ENCODE results near the gene BANP. TPM values are rescaled to one million over a fixed set of nuclear protein-coding genes. Genes with fewer than 3 reads are reported as not detected.
A peak's percentile ranks its signal among the peaks of the same experiment; 100 is the strongest.
"Not testable (repeated sequence)": the region's sequence is repeated elsewhere in the genome, so short reads cannot be mapped to it uniquely, and the experiment has no call there.

The BANP gene
- total RNA-seq, 1 experiment from 2014 or later = 22.8 TPM

GRCh38 chr16:88064889-88065746 is 113.9 kb downstream of the BANP start:
- DNase-seq (ENCODE audit: low spot score) = no peak

DNA sequence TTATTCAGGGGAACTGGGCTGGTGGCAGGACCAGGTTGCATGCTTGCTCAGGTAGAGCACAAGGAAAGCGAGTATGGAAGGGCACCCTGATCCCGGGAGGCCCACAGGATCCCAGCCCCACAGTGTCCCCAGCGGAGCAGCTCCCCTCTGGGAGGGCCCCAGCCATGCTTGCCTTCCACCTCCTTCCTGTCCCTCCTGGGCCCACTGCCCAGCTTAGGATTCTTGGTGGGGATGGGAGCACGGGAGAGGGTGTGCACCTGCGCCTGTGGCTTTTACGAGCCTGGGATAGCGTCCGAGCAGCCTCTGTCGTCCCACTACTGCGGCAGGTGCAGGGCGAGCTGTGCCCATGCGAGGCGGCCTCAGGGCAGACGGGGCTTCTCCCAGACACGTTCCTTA is 114.5 kb downstream of the BANP start:
- no peak for DNase-seq (ENCODE audit: low spot score)

DNA sequence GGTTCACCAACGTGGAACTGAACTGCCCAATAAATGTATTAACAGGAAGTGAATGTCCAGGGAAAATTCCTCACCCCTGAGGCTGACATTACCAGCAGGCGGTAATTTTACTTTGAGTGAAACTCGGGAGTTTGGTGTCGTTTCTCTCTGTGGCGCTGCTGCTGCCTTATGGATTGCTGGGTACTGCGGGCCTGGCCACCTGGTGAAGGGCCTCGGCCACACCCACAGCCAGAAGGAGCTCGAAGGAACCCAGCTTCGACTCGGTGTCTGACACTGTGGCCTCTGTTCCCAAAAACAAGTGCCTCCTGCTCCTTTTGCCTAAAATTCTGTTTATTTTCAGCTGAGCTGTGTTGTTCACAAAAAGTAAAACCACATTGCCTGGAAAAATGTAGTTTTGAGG is 115.0 kb downstream of the BANP start:
- DNase-seq (ENCODE audit: low spot score) = no peak

DNA sequence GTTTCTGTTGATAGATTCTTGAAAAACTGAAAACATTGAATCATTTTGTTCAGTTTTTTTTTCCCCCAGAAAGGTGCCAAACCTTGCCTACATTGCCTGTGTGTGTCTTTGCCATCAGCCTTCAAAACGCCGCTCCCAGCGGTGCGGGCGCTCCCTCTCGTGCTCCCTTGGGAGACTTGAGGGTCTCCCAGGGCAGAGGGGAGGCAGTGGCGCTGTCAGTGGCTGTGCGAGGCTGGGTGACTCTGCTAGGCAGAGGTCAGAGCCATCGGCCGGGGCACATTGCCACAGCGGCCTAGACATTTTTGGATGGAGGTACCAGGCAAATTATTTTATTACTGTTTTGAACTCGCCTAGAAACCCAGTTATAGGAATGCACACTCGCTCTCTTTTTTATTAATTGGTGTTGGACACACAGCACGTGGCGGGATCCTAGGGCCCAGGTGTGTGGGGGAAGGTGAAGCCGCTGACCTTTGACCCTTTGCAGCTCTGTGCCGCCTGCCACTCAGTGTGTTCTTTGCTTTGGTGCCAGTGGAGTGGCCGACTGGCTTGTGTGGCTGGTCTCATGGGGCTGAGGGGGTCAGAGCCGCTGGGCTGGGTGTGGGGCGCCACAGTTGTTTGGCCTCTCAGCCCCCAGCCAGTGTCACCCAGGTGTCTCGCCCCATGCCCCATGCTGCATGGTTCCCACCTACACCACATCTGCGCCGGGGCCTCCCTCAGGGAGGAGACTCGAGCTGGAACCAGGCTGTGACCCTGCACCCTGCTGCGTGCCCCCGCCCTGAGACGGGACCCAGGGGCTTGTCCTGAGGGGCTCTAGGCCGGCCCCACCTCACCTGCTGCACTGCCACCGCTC is 115.7 kb downstream of the BANP start:
- no peak for DNase-seq (ENCODE audit: low spot score)

GRCh38 chr16:88067530-88068411 is 116.5 kb downstream of the BANP start:
- DNase-seq (ENCODE audit: low spot score) = peak; percentile 9

GRCh38 chr16:88068476-88069396 is 117.5 kb downstream of the BANP start:
- no peak for DNase-seq (ENCODE audit: low spot score)

DNA sequence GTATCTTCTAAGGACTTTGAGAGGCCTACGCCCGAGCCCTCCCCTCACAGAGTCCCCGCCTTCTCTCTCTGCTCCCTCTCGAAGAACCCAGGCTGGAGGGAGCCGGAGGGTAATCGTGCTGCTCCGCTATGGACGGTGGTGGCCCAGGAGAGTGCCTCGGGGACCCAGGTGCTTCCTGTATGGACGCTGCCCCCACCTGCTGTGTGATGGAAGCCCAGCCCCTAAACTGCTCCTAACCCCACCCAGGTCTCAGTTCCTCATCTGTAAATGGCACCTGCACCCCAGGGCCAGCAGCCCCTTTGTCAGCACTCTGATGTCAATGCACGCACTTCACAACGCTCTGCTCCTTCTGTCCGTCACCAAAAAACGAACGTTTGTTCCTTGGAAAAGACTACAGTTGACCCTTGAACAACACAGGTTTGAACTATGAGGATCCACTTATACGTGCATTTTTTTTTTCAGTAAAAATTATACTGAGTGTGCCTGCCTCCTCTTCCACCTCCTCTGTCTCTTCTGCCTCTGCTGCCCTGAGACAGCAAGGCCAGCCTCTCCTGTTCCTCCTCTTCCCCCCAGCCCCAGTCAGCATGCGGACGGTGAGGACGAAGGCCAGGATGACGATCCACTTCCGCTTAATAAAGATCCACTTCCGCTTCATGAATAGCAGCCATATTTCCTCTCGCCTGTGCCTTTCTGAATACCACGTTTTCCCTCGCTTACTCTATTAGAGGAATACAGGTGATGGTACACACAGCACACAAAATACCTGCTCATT is 118.3 kb downstream of the BANP start:
- DNase-seq (ENCODE audit: low spot score) = no peak

DNA sequence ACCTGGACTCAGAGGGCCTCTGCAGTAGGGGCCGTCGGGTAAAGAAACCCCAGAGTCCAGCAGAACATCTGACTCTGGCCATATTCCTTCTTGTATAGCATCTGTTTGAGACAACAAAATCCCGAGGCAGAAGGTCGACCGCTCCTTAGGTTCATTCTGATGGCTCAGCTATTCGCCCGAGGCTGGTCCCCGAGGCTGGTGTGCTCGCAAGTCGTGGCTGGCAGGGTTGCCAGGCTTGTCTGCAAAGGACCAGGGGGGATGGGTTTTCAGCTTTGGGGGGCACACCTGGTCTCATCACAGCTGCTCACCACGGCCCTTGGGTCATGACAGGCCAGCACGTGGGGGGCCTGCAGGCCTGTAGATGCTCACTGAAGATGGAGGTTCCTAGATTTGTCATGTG is 119.1 kb downstream of the BANP start:
- DNase-seq (ENCODE audit: low spot score) = no peak

GRCh38 chr16:88070989-88071625 is 119.9 kb downstream of the BANP start:
- no peak for DNase-seq (ENCODE audit: low spot score)

DNA sequence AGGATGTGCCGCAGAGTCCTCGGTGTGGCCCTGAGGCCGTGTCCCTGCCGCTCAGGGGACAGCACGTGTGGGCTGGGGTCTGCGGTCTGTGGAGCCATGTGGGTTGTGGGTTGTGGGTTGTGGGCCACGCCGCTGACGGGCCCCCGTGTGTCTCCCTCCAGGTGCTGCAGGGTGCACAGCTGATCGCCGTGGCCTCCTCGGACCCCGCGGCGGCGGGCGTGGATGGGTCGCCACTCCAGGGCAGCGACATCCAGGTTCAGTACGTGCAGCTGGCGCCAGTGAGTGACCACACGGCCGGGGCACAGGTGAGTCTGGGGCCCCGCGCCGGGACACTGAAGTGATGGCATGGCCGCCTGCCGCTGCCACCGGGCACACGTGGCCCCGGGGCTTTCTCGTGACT is 120.7 kb downstream of the BANP start:
- DNase-seq (ENCODE audit: low spot score) = no peak

DNA sequence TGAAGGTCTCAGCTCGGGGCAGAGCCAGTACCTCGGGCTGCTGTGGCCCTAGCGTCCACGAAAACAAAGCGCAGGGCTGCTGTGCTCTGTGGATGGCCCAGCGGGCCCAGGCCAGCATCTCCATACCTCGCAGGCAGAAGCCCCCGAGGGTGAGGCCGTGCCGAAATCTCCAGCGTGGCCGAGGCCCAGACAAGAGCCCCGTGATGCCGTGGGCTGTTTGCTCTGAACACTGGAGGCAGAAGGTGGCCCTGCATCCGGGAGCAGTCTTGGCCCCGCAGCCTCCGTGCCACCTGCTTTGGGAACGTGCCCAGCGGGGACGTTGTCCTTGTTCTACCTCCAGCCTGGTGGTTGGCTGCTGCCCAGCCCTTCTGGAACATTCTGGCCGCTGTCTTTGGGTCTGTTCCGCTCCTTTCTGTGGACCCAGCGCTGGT is 121.4 kb downstream of the BANP start:
- no peak for DNase-seq (ENCODE audit: low spot score)

DNA sequence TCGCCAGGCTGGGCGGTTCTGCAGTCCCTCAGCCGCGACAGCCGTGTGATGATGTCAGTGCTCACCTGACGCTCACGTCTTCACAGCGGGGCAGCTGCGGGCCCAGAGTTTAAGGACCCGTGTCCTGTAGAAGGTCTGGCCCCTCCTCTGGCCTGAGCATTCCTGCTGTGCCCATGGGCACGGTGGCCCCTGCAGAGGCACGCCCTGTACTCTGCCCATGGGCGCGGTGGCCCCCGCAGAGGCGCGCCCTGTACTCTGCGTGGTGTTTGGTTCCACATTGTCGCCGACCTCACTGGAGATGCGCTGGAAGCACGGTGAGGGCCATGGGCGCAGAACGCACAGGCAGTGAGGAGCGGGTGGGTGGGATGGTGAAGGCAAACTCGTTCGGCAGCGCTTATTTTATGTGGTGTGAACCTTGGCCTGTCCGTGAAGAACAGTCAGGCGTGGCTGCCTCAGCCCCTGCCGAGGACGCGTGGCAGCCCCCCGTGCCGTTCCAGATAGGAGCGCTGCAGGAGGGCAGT is 122.0 kb downstream of the BANP start:
- DNase-seq (ENCODE audit: low spot score) = no peak

DNA sequence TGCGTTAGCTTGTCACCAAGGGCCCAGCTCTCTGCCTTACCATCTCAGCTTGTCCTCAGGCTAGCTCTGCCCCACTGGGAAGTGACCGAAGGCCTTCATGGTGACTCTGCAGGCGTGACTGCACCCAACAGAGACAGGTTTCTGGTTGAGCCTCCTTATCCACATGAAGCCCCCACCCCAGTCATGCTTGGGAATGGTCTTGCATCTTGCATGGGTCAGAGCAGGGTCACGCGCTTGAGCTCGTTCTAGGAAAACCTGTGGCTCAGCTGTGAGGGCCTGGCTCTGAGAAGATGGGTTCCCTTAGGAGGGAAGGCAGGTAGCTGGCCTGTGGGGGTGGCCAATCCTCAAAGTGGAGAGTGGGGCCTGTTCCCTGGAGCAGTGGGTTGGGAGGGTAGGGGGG is 122.8 kb downstream of the BANP start:
- no peak for DNase-seq (ENCODE audit: low spot score)

DNA sequence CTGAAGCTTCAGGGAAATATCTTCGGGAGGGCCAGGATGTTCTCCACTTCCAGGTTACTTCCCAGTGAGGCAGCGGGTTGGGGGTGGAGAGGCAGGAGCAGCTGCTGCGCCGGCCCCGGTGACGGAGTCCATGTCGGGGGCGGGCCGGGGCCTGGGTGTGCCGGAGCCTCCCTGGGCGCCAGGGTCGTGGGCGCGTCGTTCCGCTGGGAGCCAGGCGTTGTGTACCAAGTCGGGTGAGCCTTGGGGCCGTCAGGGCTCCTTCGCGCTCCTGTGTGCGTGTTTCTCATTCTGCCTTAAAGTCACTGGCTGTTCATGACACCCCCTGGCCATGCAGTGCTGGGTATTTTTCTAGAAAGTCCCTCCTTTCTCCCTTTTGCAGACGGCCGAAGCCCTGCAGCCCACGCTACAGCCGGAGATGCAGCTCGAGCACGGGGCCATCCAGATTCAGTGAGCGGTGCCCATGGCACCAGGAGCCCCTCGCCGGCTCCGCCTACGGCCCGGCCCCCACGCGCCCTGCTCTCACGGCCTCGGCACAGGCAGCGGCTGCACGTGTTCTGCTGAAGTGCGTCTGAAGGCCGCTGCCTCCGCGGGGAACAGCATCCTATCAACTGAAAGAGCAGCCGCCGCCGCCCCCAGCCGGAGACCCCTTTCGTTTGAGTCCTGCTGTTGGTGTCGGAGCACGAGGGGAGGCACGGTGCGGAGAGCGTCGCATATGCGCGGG is 125.1 kb downstream of the BANP start:
- no peak for DNase-seq (ENCODE audit: low spot score)

DNA sequence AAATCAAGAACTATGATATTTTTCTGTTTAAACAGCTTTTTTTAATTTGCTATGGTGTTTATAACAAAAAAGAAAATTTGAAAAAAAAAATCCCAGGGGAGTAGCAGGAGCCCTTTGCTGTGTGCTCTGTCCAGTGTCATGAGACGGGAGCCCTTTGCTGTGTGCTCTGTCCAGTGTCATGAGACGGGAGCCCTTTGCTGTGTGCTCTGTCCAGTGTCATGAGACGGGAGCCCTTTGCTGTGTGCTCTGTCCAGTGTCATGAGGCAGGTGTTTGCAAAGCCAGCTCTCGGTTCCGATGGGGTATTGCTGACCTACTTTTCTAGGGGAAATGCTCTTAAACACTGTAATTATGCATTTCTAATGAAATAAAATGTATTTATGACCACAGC is 125.7 kb downstream of the BANP start:
- DNase-seq (ENCODE audit: low spot score) = not testable (repeated sequence)

DNA sequence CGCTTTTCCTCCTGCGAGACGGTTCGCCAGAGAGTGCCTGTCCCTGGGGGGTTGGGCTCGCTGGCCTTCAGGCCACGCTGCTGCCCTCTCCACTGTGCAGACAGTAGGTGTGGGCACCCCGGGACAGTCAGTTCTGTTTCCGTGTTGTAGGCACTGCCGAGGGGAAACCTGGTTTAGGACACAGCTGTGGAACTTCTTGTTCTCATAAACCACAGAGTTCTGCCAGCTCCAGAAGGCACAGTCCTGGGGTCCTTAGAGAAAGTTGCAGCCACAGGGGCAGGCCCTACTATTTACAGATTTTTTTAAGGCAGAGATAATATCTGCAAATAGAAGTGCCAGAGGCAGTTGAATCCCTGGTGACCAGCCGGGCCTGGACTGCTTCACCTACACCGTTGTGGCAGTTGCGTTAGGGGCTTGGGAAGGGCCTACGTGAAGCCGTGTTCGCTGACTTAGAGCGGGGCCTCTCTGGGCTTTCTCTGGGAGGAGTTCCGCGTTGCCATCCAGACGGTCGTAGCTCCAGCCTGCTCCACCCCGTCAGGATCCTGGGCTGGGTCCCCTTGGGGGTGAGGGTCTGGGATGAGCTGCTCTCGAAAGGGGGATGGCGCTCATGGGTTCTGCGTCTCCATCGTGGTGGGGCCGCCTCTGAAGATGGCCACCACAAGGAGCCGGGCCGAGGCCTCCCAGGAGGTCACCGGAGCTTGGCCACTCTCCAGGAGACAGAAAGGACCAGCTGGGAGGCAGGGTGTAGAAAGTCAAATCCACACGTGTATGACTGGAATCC is 126.3 kb downstream of the BANP start:
- DNase-seq (ENCODE audit: low spot score) = no peak

DNA sequence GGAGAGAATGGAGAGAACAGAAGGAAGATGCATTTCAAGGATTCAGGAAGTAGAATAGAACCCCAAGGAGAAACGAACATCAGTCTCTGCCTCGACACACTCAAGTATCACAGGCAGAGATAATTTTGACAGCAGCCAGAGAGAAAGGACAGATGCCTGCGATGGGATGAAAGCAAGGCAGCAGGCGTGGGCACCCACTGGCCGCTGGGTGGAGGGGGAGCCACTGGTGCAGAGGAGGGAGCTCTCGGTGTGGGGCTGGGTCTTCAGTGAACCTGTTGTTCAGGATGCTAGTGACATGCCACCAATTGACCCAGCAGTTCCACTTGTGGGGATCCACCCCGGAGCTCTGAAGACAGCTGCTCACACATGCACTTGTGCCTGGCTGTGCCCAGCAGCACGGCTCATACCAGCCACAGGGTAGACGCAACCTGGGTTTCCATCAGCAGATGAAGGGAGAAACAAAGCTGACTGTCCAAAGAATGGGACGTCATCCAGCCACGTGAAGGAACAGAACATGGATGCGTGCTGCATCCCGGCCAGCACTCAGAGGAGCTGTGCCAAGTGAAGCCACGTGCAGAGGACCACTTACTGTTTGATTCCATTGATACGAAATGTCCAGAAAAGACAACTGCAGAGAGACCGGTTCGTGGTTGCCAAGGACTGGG is 127.0 kb downstream of the BANP start:
- DNase-seq (ENCODE audit: low spot score) = no peak
